MM.1S (cell line): ENCODE measurements around the gene EFNA4.

ENCODE experiments used
- DNase-seq: peaks from one replicate; pipeline ENCODE4 v3.0.0-alpha.2; 2015
- H2AFZ ChIP-seq: fragments of 300-600 bp; sonication (generic); 2 replicates; pipeline ENCODE4 v1.6.0; 2016; ENCODE audit warnings: antibody characterized with exemption, low read length
- H3F3A ChIP-seq: fragments of 300-600 bp; sonication (generic); 2 replicates; pipeline ENCODE4 v1.6.1; 2016; ENCODE audit warnings: mild to moderate bottlenecking, antibody characterized with exemption, low read length, moderate library complexity, mixed read lengths; ENCODE audit not compliant: insufficient read depth
- H3K27ac ChIP-seq: fragments of 300-600 bp; sonication (generic); 2 replicates; pipeline ENCODE4 v1.5.1; 2016; ENCODE audit warnings: mild to moderate bottlenecking, low read length
- H3K27me3 ChIP-seq: fragments of 300-600 bp; sonication (generic); replicated peaks from 2 replicates; pipeline ENCODE4 v1.6.0; 2016; ENCODE audit warnings: low read length; ENCODE audit not compliant: insufficient read depth
- H3K36me3 ChIP-seq: fragments of 300-600 bp; sonication (generic); replicated peaks from 2 replicates; pipeline ENCODE4 v1.6.1; 2016; ENCODE audit warnings: mild to moderate bottlenecking, low read length, mixed read lengths; ENCODE audit not compliant: insufficient read depth
- H3K4me1 ChIP-seq: fragments of 300-600 bp; sonication (generic); 2 replicates; pipeline ENCODE4 v1.6.1; 2016; ENCODE audit warnings: low read length, mixed read lengths
- H3K4me2 ChIP-seq: fragments of 300-600 bp; sonication (generic); 2 replicates; pipeline ENCODE4 v1.6.0; 2016; ENCODE audit warnings: low read depth, low read length
- H3K4me3 ChIP-seq: fragments of 300-600 bp; sonication (generic); 2 replicates; pipeline ENCODE4 v1.5.1; 2016; ENCODE audit warnings: low read length, mixed read lengths
- H3K79me2 ChIP-seq: fragments of 300-600 bp; sonication (generic); 2 replicates; pipeline ENCODE4 v1.6.1; 2016; ENCODE audit warnings: mixed run types, low read length, mixed read lengths
- H3K9ac ChIP-seq: fragments of 300-600 bp; sonication (generic); 2 replicates; pipeline ENCODE4 v1.6.1; 2016; ENCODE audit warnings: low read length, mixed read lengths
- H3K9me2 ChIP-seq: fragments of 300-600 bp; sonication (generic); replicated peaks from 2 replicates; pipeline ENCODE4 v1.6.1; 2016; ENCODE audit warnings: mild to moderate bottlenecking, low read length, mixed read lengths; ENCODE audit not compliant: insufficient read depth
- H3K9me3 ChIP-seq: fragments of 300-600 bp; sonication (generic); replicated peaks from 2 replicates; pipeline ENCODE4 v1.6.1; 2016; ENCODE audit warnings: mild to moderate bottlenecking, low read length, mixed read lengths; ENCODE audit not compliant: insufficient read depth
- H4K20me1 ChIP-seq: fragments of 300-600 bp; sonication (generic); 2 replicates; pipeline ENCODE4 v1.6.1; 2016; ENCODE audit warnings: mild to moderate bottlenecking, low read length, moderate library complexity, mixed read lengths; ENCODE audit not compliant: insufficient read depth
- EZH2 ChIP-seq: fragments of 300-600 bp; sonication (generic); optimal IDR thresholded peaks from 2 replicates; pipeline ENCODE3; 2017; ENCODE audit warnings: low read depth, mild to moderate bottlenecking, antibody characterized with exemption, low read length, mixed read lengths
- EZH2phosphoT487 ChIP-seq: fragments of 300-600 bp; sonication (generic); IDR thresholded peaks from 2 replicates; pipeline ENCODE4 v1.6.1; 2018; ENCODE audit warnings: antibody characterized with exemption, low read length
- TF ChIP-seq, protein P1 (sequence below): fragments of 300-600 bp; sonication (generic); IDR thresholded peaks from 2 replicates; pipeline ENCODE4 v1.5.1; 2016; ENCODE audit warnings: antibody characterized with exemption, low read length, mixed read lengths

EFNA4 gene

DNA sequence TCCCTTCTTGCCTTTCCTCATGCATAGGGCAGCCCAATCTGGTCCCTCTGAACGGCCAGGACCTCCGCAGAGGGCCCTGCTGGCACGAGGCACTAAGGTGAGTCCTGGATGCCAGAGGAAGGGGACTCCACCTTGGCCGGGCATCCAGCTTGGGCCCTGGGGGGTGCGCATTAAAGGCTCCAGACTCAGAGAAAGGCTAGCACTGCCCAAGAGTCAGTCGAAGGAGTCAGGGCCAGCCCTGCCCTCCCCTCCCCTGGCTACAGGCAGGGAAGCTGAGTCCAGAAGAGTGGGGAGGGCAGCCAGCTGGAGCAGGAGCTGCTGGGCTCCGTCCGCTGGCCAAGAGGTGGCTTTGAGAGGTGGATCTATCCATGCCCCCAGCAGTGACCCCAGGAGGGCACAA, 2.8 kb upstream of the EFNA4 start:
- Histone ChIP-seq H3K27ac (no peak overlapping the region), H3K4me2 (no peak overlapping the region), H3K9ac (no peak overlapping the region), H3K27me3 (no peaks in the 10 kb centered on the region), H3K79me2 (0 out of 2 replicates have a peak, but pooled peaks cover 8% of the 10 kb centered on the region), H3F3A (peaks cover 17% of the 10 kb centered on the region), H3K9me3 (no peaks in the 10 kb centered on the region), H3K9me2 (no peaks in the 10 kb centered on the region), H2AFZ (no peak overlapping the region), H3K36me3 (peaks cover 2% of the 10 kb centered on the region; the same call in 1 of the 2 replicates), H3K4me1 (peaks cover 13% of the 10 kb centered on the region), H3K4me3 (no peak overlapping the region), H4K20me1 (no peaks in the 10 kb centered on the region)
- DNase-seq, result no peak
- TF ChIP-seq, protein P1, sequence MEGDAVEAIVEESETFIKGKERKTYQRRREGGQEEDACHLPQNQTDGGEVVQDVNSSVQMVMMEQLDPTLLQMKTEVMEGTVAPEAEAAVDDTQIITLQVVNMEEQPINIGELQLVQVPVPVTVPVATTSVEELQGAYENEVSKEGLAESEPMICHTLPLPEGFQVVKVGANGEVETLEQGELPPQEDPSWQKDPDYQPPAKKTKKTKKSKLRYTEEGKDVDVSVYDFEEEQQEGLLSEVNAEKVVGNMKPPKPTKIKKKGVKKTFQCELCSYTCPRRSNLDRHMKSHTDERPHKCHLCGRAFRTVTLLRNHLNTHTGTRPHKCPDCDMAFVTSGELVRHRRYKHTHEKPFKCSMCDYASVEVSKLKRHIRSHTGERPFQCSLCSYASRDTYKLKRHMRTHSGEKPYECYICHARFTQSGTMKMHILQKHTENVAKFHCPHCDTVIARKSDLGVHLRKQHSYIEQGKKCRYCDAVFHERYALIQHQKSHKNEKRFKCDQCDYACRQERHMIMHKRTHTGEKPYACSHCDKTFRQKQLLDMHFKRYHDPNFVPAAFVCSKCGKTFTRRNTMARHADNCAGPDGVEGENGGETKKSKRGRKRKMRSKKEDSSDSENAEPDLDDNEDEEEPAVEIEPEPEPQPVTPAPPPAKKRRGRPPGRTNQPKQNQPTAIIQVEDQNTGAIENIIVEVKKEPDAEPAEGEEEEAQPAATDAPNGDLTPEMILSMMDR, result no peak
- TF ChIP-seq EZH2 (no peak), EZH2phosphoT487 (no peak)

DNA sequence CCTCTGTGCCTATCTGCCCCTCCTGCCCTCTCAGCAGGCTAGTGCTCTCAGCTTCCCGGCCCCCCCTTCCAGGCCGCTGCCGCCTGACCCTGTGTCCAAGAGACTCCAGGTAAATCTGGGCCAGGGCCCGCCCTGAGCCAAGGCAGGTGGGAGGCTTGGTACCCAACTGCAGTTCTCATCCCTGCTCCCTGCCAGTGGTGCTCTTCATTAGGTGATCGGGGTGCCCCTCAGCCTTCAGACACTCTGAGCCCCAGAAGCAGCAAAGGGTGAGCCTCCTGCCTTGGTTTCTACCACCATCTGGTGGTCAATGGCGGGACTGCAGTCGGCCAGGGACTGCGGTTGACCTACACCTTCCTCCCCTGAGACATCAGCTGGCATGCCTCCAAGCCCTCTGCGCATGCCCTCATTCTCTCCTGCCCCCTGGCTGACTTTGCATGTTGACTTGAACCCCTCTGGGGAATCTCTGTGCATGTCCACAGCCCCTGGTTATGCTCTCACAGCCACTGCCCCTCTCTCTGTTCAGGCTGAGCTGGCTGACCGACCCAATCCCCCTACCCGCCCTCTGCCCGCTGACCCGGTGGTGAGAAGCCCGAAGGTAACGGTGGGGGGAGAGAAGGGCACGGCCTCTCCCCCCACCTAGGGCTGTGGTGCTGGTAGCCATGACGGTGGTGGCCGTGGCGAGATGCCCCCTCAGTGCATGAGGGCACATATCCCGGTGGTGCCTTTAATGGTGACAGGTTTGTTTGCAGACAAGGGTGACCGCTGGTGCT, 2.0 kb upstream of the EFNA4 start:
- Histone ChIP-seq H3K4me2 (peak overlapping the region; percentile 29; the same call in 1 of the 2 replicates), H3F3A (peaks cover 17% of the 10 kb centered on the region), H3K27me3 (no peaks in the 10 kb centered on the region), H3K36me3 (peaks cover 2% of the 10 kb centered on the region; the same call in 1 of the 2 replicates), H3K9me2 (no peaks in the 10 kb centered on the region), H3K4me1 (peaks cover 13% of the 10 kb centered on the region), H3K79me2 (0 out of 2 replicates have a peak, but pooled peaks cover 8% of the 10 kb centered on the region), H2AFZ (no peak overlapping the region), H3K4me3 (no peak overlapping the region), H3K9me3 (no peaks in the 10 kb centered on the region), H4K20me1 (no peaks in the 10 kb centered on the region), H3K9ac (no peak overlapping the region), H3K27ac (no peak overlapping the region)
- no peak for TF ChIP-seq EZH2phosphoT487
- TF ChIP-seq, protein P1, result peak; percentile 100
- peak; percentile 96 for DNase-seq

DNA sequence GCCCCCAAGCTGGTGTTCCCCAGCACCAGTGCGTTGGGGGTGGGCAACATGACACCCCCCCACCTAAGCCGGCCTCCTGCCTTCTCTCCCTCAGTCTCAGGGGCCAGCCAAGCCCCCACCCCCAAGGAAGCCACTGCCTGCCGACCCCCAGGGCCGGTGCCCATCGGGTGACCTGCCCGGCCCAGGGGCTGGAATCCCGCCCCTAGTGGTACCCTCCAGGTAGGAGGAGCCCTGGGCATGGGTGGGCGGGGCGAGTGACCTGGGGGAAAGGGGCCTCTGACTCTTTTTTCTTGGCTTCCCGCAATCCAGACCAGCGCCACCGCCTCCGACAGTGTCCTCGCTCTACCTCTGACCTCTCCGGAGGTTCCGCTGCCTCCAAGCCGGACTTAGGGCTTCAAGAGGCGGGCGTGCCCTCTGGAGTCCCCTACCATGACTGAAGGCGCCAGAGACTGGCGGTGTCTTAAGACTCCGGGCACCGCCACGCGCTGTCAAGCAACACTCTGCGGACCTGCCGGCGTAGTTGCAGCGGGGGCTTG, 1.3 kb upstream of the EFNA4 start:
- no peaks in the 10 kb centered on the region for H3K27me3 ChIP-seq
- peaks cover 2% of the 10 kb centered on the region; the same call in 1 of the 2 replicates for H3K36me3 ChIP-seq
- H3K27ac ChIP-seq, result no peak overlapping the region
- H3K79me2 ChIP-seq, result 0 out of 2 replicates have a peak, but pooled peaks cover 8% of the 10 kb centered on the region
- peaks cover 13% of the 10 kb centered on the region for H3K4me1 ChIP-seq
- no peak overlapping the region for H3K9ac ChIP-seq
- no peaks in the 10 kb centered on the region for H4K20me1 ChIP-seq
- no peaks in the 10 kb centered on the region for H3K9me3 ChIP-seq
- no peaks in the 10 kb centered on the region for H3K9me2 ChIP-seq
- peaks cover 17% of the 10 kb centered on the region for H3F3A ChIP-seq
- no peak for DNase-seq
- H3K4me2 ChIP-seq, result peak overlapping the region; percentile 96; the same call in 1 of the 2 replicates
- TF ChIP-seq EZH2, result no peak
- no peak for TF ChIP-seq EZH2phosphoT487
- TF ChIP-seq, protein P1, result no peak
- no peak overlapping the region for H2AFZ ChIP-seq
- no peak overlapping the region for H3K4me3 ChIP-seq
